Activated CD4-positive, CD25-positive, alpha-beta regulatory T cell treated with anti-CD3 and anti-CD28 coated beads, Interleukin-2, amount 50 U/mL, for 72 hours (primary cell): Measurements from ENCODE around the gene PKD1.

Source experiments
- DNase-seq: peaks from one replicate; pipeline ENCODE4 v3.0.0; 2021

The PKD1 gene

DNA sequence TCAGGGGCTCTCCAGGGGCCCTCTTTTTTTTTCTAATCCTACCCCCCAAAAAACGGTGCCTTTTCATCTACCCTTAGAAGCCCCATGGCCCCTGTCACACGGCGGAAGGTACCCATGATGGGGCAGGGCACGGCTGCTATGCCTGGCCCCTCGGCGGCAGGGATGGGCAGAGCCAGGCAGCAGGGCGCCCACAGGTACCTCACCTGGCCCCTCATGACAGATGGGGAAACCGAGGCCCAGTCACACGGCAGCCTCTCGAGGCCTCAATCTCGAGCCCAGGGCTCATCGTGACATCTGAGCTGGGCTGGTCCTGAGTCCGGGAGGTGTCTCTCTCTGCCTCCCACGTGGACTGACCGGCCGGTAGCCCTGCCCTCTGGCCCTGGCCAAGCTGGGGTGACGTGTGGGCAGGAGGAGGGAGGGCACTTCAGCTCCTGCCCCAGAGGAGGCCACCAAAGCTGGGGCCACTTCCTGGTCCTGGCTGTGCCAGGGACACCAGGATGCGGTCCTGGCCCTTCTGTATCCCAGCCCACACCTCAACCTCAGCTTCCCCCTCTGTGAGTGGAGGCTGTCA lies 31.5 kb upstream of the PKD1 start:
- no peak for DNase-seq

DNA sequence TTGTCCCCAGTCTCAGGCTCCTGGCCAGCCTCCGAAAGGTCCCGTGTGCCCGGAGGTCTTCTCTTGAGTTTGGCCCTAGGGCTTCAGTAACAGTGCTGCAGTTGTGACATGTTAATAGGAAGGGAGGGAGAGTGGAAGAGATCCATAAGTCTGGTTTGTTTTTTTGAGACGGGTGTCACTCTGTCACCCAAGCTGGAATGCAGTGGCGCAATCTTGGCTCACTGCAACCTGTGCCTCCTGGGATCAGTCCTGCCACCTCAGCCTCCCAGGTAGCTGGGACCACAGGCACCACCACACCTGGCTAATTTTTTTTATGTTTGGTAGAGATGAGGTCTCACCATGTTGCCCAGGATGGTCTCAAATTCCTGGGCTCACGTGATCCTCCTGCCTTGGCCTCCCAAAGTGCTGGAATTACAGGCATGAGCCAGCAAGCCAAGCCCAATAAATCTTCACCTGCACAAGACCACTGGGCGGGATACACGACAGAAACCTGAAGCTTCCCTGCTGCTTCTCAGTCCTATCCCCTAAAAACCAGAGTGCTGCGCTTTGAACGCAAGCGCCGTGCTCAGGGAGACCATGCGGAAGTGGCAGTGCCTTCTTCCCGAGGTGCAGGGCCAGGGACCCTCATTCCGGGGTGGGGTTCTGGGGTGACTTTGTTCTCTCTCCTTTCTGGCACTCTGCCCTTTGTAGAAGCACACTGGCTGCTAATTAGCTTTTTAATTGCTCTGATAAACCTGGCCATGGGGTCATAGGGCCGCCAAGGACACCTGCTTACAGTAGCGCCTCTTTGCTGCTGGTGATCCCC lies 30.8 kb upstream of the PKD1 start:
- no peak for DNase-seq

DNA sequence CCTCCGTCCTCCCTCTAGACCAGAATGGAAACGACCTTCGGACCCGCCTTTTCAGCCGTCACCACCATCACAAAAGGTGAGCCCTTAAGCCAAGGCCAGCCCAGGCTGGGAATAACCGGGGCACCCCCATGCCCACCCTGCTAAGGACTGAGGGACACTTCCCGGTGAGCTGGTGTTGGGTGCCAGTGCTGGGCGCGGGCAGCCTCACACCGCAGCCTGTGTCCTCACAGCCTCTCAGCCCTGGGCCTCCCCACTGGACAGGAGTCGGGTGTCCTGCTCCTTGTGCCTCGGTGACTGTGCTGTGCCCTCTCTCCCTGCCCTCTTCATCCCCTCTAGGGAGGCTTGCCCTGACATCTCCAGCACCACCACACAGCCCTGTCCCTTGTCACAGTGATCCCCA lies 30.2 kb upstream of the PKD1 start:
- DNase-seq = no peak

DNA sequence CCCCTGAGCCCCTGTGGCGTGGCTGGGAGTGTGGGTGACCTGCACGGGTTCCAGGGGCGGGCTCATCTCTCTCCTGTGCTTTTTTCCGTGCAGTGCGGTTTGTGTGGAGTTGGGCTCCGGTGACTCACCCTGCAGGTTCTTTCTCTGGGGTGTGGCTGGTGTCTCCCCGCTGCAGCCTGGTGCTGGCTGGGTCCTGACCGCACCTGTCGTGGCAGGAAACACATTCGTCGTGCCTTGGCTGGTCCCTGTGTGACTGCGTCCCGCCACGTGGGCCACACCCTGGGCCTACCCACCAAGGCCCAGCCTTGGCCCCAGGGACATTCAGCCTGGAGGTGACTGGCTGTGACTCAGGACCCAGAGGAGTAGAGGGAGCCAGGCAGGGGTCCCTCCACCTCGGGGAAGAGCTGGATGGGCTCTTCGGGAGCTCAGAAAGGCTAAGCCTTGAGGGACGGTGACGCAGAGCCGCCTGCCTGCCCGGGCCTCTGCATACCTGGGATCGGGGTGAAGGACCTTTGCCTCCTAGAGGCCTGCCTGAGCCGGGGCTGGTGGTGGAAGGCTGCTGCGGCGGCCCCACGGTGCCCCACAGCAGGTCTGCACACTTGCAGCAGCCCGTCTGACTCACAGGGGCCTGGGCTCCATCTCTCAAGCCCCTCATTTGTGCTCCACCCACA lies 27.6 kb upstream of the PKD1 start:
- no peak for DNase-seq

DNA sequence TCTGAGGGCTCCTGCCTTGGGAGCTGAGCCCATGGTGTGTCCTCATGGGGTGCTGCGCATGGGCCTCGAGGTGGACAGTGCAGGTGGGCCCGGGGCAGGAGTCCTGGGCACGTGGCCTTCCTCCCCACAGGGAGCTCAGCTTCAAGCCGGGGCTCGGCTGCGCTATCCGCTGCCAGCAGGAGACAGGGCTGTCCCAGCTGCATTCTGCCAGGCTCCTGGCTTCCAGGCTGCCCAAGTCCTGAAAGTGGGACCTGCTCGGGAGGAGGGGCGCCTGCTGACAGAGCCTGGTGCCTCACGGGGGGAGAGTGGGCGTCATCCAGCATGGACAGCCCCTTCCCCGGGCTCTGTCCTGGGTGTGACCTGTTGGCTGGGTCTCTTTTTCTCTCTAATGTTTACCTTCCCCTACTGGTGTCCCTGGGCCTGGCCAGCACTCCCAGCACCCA lies 27.0 kb upstream of the PKD1 start:
- DNase-seq = no peak

DNA sequence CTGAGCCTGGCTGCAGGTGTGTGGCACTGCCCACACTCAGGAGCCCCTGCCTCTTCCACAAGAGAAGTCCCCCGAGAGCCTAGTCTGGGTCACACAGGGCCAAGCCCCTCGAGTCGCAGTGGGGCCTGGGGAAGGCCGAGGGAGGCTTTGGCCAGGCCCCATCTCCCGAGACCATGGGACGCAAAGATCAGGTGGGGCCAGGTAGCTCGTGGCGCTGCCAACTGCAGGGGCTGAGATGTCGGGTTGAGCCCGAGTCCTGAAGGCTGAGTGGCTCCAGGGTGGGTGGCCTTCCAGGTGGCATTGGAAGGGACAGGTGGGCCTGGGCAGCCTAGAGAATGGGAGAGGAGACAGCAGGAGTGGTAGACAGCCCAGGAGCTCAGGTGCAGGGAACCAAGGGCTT lies 26.2 kb upstream of the PKD1 start:
- DNase-seq = no peak

DNA sequence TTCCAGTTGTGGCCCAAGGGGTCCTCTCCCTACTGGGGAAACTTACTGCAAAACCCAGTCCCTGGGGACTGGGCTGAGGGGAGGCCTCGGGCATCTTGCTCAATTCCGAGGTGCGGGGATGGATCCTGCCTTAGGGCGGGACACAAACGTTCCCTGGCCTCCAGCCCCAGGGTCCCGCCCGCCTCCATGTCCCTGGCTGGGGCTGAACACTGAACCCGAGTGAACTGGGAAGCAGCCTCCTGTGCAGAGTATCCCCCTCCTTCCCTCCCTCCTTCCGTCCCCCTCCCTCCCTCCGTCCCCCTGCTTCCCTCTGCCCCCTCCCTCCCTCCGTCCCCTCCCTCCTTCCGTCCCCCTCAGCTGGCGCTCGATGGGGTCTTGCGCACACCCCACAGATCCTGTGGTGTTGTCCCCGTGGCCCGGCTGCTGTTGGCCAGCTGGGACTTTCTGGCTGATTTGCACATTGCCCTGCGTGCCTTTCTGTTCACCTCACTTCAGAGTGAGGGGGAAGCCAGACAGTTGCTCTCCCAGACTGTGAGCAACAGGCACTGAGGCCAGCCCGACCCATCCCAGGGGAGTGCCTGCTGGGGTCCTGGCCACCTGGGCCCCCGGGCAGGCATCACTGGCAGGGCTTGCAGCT lies 25.3 kb upstream of the PKD1 start:
- DNase-seq = no peak

DNA sequence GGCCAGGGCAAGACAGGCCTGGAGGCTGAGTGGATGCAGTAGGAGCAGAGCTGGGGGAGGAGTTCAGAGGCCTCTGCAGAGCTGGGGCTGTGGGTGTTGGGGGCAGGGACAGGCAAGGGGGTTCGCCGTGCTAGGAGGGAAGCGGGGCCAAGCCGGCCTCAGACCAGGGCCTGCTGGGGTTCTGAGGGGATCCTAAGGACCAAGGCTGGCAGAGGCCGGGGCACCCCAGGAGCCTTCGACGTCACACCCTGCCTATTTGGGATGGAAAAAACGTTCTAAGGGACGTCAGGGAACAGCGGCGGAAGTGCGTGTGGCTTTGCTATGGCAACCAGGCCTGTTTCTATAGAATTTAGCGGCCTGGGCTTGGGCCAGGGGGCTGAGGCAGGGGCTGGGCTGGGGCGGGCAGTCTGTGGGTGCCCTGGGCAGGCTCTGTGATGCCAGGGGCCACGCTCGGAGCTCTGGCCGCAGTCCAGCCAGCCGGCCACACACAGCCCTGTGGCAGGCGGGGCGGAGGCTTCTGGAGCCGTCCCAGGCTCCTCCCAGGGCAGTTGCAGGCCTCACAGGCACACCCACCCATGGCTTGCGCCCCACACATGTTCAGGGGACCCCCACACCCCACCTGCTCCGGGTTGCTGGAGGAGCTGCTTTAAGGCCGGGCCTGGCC lies 23.6 kb upstream of the PKD1 start:
- DNase-seq = no peak

DNA sequence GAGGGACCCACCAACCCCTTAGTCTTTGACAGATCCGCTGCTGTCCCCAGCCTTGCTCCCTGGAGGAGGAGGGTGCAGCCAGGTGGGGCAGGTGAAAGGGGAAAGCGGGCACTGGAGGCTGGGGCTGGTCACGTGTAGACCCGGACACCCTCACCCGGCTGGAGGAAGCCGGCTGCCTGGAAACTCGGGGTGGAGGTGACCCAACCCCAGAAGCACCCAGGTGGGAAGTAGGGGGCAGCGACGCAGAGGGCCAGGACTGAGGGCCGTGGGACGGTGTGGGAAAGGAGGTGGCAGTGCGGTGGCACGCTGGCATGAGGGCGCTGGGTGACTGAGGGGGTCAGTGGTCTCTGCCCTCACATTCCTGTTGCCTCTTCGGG lies 22.6 kb upstream of the PKD1 start:
- DNase-seq = no peak

DNA sequence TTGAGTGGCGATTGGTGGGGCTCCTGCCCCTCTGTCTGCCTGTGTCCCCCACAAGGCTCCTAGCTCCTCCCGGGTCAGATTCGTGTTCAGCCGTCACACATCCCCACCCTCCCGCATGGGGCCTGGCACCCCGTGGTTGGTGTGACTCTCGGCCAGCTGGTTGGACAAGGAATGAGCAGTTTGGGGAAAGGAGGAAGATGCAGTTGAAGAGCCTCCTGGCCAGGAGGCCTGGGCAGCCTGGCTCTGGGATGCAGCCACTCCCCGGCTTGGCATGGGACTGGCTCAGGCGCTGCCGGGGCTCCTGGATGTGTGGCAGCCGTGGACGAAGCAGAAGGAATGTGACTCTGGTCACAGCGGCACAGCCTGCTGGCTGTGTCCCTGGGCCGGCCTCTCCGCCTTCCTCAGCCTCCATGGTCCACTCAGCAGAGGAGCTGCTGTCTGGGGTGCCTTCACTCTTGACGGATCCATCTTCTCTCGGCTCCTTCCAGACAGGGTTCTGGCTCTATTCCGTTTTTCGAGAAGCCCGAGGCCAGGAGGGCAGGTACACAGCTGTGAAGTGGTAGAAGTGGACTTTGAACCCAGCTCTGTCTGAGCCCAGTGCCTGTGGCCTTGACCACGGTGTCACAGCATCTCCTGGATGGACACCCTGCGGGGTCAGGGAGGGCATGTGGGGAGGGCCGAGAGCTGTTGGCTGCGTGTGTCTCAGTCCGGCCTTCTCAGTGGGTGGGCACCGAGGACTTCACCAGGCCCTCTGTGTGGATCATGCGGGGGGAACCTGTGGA lies 22.0 kb upstream of the PKD1 start:
- DNase-seq = no peak

DNA sequence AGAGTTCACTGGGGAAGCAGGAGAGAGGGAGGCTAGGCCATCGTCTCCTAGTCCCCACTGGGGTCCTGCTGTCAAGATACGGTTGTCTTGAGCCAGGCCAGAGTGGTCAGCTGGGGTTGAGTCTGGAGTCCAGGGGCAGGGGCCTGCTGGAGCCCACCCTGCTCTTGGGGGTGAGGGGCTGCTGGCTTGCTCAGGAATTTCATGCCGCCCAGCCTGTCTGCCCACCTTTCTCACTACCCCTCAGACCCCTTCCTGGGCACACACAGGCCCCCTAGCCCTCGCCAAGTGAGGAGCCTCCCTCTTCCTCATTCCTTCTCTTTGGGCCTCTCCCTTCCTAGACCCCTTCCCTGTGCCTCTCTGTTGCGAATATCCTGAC lies 21.1 kb upstream of the PKD1 start:
- DNase-seq = no peak

DNA sequence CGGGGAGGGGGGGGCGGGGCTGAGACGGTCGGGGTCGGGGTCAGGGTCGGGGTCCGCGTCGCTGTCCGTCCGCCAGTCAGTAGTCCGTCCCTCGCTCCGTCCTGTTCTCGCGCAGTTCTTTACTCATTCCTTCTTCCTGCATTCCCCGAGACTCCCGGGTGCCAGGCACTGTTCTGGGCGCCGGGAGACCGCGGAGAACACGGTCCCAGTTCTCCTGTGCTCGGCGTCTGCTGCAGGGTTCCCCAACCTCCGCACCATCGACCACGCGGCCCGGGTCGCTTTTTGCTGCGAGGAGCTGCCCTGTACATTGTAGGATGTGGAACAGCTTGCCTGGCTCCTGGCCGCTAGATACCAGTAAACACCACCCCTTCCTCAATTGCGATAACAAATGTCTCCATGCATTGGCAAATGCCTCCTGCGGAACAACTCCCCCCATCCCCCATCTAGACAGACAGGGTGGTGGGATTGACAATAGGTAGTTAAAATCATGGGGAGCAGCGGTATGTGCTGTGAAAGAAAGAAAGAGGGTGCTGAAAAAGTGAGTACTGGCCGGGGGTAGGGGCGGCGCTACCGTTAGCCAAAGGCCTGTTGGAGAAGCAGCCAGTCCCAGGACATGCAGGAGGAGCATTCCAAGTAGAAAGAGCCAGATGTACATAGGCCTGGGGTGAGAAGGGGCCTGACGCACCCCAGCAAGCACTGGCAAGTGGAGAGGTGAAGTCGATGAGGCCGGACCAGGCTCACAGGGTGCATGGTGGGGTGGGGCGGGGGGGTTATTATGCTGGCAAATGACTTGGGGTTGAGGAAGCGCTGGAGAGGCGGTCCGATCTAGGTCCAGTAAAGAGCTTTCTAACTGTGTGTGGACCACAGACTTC lies 20.5 kb upstream of the PKD1 start:
- DNase-seq = no peak

DNA sequence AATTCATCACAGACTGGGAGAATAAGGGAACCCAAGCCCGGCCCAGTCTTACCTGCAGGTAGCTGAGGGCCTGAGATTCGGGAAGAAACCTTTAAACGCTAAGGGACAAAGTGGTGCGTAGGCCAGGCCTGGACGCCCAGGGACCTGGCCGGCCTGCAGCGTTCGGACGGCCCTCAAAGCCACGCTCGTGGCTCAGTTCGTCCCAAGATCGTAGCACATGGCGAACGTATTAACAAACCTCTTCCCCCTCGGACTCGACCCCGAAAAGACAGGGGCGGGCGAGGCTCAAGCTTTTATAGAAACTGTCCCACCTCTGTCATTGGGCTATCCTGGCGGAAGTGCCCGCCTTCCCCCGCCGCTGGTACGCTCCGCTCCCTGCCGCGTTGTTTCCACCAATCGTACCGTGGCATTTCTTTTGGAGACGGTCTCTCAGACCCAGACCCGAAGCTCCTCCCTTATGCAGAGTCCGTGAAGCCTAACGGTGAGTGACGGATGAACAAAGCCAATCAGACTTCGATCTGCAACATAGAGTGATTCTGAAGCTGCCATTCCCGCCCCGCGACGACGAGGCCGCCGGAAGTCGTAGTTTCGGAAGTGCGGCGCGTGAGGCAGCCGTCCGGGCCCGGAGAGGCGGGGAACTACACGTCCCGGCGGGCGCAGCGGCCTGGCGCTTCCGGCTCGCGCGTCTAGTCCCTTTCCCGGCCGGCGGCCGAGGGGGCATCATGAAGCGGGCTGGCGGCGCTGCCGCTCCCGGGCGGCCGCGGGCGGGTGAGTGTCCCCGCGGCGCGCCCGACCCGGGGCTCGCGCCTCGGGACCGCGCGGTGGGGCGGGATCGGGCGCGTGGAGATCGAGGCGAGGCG lies 19.6 kb upstream of the PKD1 start, which contains the start of gene TRAF7:
TSS of gene TRAF7 (plus strand) at position 692 of the 860 bp plus-strand sequence. CDS start 8,139 bp downstream, outside the sequence.
- peak; percentile 94 for DNase-seq

DNA sequence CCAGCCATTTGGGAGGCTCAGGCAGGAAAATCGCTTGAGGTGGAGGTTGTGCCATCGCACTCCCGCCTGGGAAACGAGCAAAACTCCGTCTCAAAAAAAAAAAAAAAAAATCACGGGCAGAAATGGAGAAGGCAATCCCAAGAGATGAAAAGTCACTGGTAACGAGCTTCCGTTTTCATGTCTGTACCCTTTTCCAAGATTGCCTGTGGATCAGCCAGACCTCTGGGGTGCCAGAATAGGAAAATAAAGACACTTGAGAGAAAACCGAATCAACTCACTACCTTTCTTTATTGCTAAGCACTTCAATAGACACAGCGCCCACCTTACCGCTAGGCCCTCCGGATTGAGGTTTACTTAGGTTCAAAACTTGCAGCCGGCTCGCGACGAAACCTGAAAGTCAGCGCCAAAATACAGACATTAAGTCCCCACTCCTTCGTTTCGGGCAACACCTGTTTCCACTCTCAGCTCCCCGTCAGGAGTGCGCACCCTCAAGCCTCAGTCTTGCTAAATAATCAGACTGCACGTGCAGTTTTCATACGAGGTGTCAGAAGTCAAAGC lies 18.9 kb upstream of the PKD1 start:
- no peak for DNase-seq

DNA sequence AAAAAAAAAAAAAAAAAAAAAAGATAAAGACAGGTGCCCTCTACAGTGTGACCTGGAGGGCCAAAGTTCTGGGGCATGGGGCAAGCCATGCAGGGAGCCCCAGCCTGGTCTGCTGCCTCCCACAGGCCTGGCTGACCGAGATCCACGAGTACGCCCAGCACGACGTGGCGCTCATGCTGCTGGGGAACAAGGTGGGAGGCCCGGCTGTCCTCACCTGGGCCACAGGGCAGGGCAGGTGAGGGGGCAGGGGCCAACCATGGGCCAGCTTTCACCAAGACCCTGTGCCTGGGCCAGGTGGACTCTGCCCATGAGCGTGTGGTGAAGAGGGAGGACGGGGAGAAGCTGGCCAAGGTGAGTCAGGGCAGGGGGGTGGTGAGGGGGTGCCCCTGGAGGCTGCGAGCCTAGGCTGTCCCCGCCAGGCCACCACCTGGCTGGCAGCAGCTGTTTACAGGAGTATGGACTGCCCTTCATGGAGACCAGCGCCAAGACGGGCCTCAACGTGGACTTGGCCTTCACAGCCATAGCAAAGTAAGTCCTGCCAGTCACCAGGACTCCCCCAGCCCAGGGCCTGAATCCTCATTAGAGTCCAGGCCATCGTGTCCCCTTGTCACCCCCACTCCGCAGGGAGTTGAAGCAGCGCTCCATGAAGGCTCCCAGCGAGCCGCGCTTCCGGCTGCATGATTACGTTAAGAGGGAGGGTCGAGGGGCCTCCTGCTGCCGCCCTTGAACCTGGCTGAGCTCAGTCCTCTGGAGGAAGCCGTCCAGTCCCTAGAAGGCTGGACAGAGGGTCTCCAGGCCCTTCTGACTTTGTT lies 17.2 kb upstream of the PKD1 start:
- no peak for DNase-seq

DNA sequence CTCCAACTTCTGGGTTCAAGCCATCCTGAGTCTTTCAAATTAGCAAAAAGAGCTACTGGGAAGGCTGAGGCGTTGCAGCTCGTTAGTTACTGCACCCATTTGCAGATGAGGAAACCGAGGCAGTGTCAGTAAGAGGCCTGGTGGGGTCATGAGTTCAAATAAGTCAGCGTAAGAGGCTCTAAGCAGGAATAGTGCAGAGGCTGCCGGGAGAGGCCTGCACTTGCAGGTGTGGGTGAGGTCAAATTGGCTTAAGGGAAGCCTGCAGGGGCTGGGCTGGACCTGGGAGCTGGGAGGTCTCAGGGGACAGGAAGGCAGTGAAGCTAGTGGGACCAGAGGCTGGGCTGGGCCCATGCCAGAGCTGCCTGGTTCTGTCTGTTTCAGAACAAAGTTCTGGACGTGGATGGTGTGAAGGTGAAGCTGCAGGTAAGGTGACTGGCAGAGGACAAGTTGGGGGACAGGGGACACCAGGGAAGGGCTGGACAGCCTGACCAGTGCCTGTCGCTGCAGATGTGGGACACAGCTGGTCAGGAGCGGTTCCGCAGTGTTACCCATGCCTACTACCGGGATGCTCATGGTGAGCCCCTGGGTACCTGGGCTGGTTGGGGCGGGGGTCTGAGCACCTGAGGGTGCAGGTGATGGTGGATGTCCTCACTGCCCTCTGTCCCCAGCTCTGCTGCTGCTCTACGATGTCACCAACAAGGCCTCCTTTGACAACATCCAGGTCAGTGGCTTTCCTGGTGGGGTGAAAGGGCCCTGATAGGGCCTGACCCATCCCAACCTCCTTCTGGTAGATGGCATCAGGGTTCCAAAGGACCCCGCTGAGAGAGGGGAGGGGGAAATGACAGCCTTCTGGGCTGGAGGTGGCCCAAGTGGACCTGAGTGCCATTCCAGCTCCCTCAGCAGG lies 15.7 kb upstream of the PKD1 start:
- DNase-seq = no peak

DNA sequence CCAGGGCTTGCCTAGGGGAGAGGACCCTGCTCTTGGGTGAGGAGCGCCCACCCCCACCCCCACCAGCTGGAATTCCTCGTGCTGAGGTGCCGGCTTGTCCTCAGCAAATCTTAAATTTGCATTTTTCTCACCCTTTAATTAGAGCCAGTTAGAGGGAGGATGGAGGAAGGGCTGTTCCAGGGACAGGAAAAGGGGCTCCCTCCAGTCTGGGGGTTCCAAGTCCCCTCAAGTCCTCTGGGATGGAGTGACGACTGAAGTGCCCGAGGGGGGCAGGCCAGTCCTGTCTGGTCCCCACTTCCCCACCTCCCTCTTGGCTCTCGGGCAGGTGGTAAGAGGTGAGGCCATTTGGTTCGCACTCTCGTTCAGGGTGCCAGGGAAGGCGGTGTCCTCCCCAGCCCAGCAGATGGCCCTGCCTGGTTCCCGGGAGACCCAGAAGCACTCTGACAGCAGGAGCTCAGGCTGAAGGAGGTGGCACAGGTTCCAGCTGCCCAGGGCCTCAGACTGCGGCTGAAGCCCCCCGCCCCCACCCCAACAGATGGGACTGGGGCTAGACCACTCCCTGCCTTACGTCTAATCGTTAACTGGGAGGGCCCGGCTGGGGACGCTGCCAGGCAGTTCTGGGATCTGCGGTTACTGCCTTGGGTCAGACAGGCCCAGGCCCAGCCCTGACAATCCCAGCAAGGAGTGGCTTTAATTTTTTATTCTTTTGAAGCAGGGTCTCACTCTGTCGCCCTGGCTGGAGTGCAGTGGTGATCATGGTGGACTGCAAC lies 14.9 kb upstream of the PKD1 start:
- no peak for DNase-seq
